Stomach (tissue), 9 donors: ENCODE measurements around the gene CD36. TPM values are rescaled to one million over a fixed set of nuclear protein-coding genes. Genes with fewer than 3 reads are reported as not detected.

Source experiments
- DNase-seq, 2 donors: peaks; one replicate each; pipeline versions ENCODE4 v3.0.0 to v3.0.0-alpha.2; 2013 to 2019
- H3K27ac ChIP-seq, 5 donors: fragments of 200-600 bp in 4 of 5; sonication (generic) in 4 of 5; one replicate each; pipeline ENCODE4 v1.5.1; 2013 to 2019; ENCODE audit warnings: mild to moderate bottlenecking in 1 of 5, moderate library complexity in 1 of 5
- H3K27me3 ChIP-seq, 3 donors: fragments of 200-600 bp; sonication (generic); one replicate each; pipeline ENCODE4 v1.5.1; 2017 to 2019; ENCODE audit warnings: mixed run types in 1 of 3
- H3K36me3 ChIP-seq, 4 donors: fragments of 200-600 bp; sonication (generic); 1 replicate in 3 of 4; 2 replicates in 1 of 4; pipeline ENCODE4 v1.5.1; 2016 to 2019
- H3K4me1 ChIP-seq, 4 donors: fragments of 200-600 bp; sonication (generic); one replicate each; pipeline ENCODE4 v1.5.1; 2016 to 2019
- H3K4me3 ChIP-seq, 4 donors: fragments of 200-600 bp; sonication (generic) in 3 of 4; one replicate each; pipeline ENCODE4 v1.5.1; 2016 to 2019; ENCODE audit warnings: mild to moderate bottlenecking in 1 of 4
- H3K9me3 ChIP-seq, 4 donors: fragments of 200-600 bp; sonication (generic); one replicate each; pipeline ENCODE4 v1.5.1; 2016 to 2019
- EP300 ChIP-seq: sonication (generic); formaldehyde crosslinking; IDR thresholded peaks from one replicate; pipeline ENCODE4 v1.6.1; 2017; ENCODE audit warnings: antibody characterized with exemption
- POLR2A ChIP-seq, 4 donors: fragments of 450-650 bp; IDR thresholded peaks; one replicate each; pipeline ENCODE4 v1.6.1; 2016; ENCODE audit warnings: antibody characterized with exemption in 4 of 4, control low read depth in 2 of 4, mild to moderate bottlenecking in 1 of 4, moderate library complexity in 1 of 4
- POLR2AphosphoS5 ChIP-seq, 3 donors: sonication (generic); formaldehyde crosslinking; IDR thresholded peaks; one replicate each; pipeline ENCODE4 v1.6.1; 2016; ENCODE audit warnings: antibody characterized with exemption in 3 of 3
- WGBS, 5 donors: extraction: QIAGEN DNeasy Blood & Tissue Kit in 3 of 5; methylation state at CpG; one replicate each; pipeline versions ENCODE4 v1.1.5 to v1.1.7; 2013 to 2018; 5-methylcytosine and 5-hydroxymethylcytosine counted together
- intact Hi-C: fragments of 100-400 bp; cut with DNase I; formaldehyde crosslinking; loops from one replicate; pipeline ENCODE4 v1.15.1; 2023; ENCODE audit warnings: low total_unique reads
- polyA plus RNA-seq, 3 donors: library from polyadenylated mRNA; stranded (reverse); fragments of 200-250 nt; gene quantifications; one replicate each; pipeline ENCODE4 v1.2.3, GENCODE V29; 2013
- total RNA-seq, 5 donors: library from RNA; depleted of rRNA; stranded (reverse); fragments of >200 nt; gene quantifications; one replicate each; pipeline versions ENCODE4 v1.1.0 to v1.2.3, GENCODE V29; 2014 to 2016
- TF ChIP-seq, protein P1 (sequence below), 7 experiments: fragments of 450-650 bp in 4 of 7; fragments of 200-600 bp in 3 of 7; sonication (generic) in 3 of 7; IDR thresholded peaks; one replicate each; pipeline ENCODE4 v1.5.1; 2016 to 2019; ENCODE audit warnings: antibody characterized with exemption in 7 of 7, control low read depth in 2 of 7, mild to moderate bottlenecking in 1 of 7
- donor health status: healthy with polysubstance abuse.
- donor health status: Bipolar disorder and iron deficiency.
- donor health status: healthy.

The CD36 gene
- total and polyA plus RNA-seq, 8 donors: 5.5 to 346 (median 33.5) TPM

GRCh38 chr7:80601999-80602398 lies 36.4 kb upstream of the CD36 start:
- TF ChIP-seq, protein P1, sequence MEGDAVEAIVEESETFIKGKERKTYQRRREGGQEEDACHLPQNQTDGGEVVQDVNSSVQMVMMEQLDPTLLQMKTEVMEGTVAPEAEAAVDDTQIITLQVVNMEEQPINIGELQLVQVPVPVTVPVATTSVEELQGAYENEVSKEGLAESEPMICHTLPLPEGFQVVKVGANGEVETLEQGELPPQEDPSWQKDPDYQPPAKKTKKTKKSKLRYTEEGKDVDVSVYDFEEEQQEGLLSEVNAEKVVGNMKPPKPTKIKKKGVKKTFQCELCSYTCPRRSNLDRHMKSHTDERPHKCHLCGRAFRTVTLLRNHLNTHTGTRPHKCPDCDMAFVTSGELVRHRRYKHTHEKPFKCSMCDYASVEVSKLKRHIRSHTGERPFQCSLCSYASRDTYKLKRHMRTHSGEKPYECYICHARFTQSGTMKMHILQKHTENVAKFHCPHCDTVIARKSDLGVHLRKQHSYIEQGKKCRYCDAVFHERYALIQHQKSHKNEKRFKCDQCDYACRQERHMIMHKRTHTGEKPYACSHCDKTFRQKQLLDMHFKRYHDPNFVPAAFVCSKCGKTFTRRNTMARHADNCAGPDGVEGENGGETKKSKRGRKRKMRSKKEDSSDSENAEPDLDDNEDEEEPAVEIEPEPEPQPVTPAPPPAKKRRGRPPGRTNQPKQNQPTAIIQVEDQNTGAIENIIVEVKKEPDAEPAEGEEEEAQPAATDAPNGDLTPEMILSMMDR (IDR thresholded peaks at IDR 0.05): no peak
- TF ChIP-seq POLR2A (IDR thresholded peaks at IDR 0.05) (no peak), POLR2AphosphoS5 (IDR thresholded peaks at IDR 0.05) (no peak), EP300 (no peak)
- H3K27ac ChIP-seq: no peak overlapping the region
- H3K4me1 ChIP-seq: peaks cover 1 to 6% (median 3%) of the 10 kb centered on the region in 4 donors
- H3K27me3 ChIP-seq: no peaks in the 10 kb centered on the region
- H3K9me3 ChIP-seq: no peaks in the 10 kb centered on the region
- WGBS, 5 donors: 67 to 79% (median 72%) methylated on average over 4 of the region's 4 CpGs
- intact Hi-C loops: no loop called here
- DNase-seq: no peak
- no peak overlapping the region for H3K4me3 ChIP-seq
- no peaks in the 10 kb centered on the region for H3K36me3 ChIP-seq

DNA sequence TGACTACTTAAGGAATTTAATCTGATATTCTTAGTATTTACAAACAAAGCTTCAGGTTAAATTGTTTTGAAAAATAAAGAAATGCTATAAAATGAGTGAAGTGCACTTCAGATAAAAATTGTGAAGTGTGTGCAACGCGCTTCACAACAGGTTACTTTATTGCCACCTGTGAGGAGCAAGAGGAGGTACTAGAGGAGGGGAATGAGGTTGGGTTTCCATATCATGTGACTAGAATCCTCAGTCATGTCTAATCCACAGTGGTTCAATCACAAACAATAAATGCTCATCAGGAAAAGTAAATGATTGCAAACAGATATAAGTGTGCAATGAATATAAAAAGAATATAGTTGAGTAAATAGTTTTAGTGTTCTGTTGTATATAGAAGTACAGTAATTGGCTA lies 34.5 kb upstream of the CD36 start:
- TF ChIP-seq POLR2AphosphoS5 (IDR thresholded peaks at IDR 0.05) (no peak), EP300 (no peak), POLR2A (IDR thresholded peaks at IDR 0.05) (no peak)
- TF ChIP-seq, protein P1 (IDR thresholded peaks at IDR 0.05): no peak

DNA sequence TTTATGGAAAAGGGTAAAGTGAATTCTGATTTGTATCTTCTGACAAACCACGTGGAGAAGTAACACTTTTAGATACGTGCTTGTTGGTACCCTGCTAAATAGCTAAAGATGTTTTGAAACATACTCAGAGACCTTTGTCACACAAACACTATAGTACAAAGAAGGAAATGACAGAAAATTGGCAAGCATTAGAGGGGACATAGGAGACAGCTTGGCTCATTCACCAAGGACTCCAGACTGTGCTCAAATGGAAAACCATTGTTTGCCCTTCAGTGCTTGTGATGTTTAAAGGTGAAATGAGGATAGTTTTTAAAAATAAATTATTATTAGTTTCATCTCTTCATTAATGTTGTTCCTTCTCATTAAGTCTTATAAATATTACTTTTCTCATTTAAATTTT lies 34.0 kb upstream of the CD36 start:
- H3K27ac ChIP-seq: no peak overlapping the region
- no peaks in the 10 kb centered on the region for H3K36me3 ChIP-seq
- WGBS, 5 donors: 34 to 70% (median 53%) methylated on average over 2 of the region's 2 CpGs
- H3K4me1 ChIP-seq: peaks cover 12 to 28% (median 20%) of the 10 kb centered on the region in 4 donors
- no peaks in the 10 kb centered on the region for H3K27me3 ChIP-seq
- DNase-seq: no peak
- H3K4me3 ChIP-seq: no peak overlapping the region
- intact Hi-C loops: no loop called here
- no peak for TF ChIP-seq EP300
- no peak for TF ChIP-seq POLR2A (IDR thresholded peaks at IDR 0.05)
- peak in 1 of 3 donors; percentile 56 for TF ChIP-seq POLR2AphosphoS5 (IDR thresholded peaks at IDR 0.05)
- TF ChIP-seq, protein P1 (IDR thresholded peaks at IDR 0.05): no peak
- H3K9me3 ChIP-seq: no peaks in the 10 kb centered on the region

More for the DNA sequence above, 34.5 kb upstream of the CD36 start:
- no peak for DNase-seq
- Histone ChIP-seq H3K27me3 (no peaks in the 10 kb centered on the region), H3K36me3 (no peaks in the 10 kb centered on the region), H3K27ac (no peak overlapping the region), H3K4me1 (peaks cover 12 to 23% (median 17%) of the 10 kb centered on the region in 4 donors), H3K9me3 (no peaks in the 10 kb centered on the region), H3K4me3 (no peak overlapping the region)
- intact Hi-C loops: no loop called here
- 89 to 97% (median 92%) methylated on average over 2 of the region's 2 CpGs for WGBS, 5 donors

DNA sequence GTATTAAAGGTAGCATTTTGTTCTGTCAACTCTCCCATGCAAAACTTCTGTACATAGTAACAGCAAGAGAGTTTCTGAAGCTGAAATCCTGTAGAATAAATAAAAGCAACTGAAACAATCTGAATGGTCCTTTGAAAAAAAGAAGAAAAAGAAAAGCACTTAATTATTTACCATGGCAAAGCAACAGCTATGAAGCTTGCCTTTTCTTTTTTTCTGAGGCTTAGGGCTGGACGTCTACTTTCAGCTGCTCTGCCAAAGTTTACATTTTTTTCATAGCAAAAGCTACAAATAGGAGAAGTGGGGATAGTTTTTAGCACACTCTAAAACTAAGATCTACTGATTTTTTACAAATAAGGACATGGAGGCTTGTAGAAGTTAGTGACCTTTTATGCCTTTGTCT lies 31.3 kb upstream of the CD36 start:
- WGBS, 5 donors: 12 to 33% (median 19%) methylated on average over 1 of the region's 1 CpG
- Histone ChIP-seq H3K4me1 (peaks cover 12 to 49% (median 36%) of the 10 kb centered on the region in 4 donors), H3K36me3 (no peaks in the 10 kb centered on the region), H3K9me3 (no peaks in the 10 kb centered on the region), H3K27me3 (no peaks in the 10 kb centered on the region), H3K27ac (no peak overlapping the region), H3K4me3 (no peak overlapping the region)
- DNase-seq: no peak
- intact Hi-C loops: no loop called here
- TF ChIP-seq, protein P1 (IDR thresholded peaks at IDR 0.05): no peak
- TF ChIP-seq EP300: no peak
- no peak for TF ChIP-seq POLR2AphosphoS5 (IDR thresholded peaks at IDR 0.05)
- no peak for TF ChIP-seq POLR2A (IDR thresholded peaks at IDR 0.05)
